Fibroblast of mammary gland (primary cell): ENCODE results near the gene DISP1.

Experiments used
- DNase-seq: peaks from one replicate; pipeline ENCODE4 v3.0.0-alpha.2; 2010; ENCODE audit warnings: low read depth
- H3K4me3 ChIP-seq: 2 replicates; pipeline ENCODE4 v1.5.1; 2011; ENCODE audit warnings: low read depth, mild to moderate bottlenecking, low read length, moderate library complexity; ENCODE audit not compliant: control insufficient read depth
- TF ChIP-seq, protein P1 (sequence below): conservative IDR thresholded peaks from 2 replicates; pipeline ENCODE4 v1.5.1; 2011; ENCODE audit warnings: low read depth, low read length, inconsistent platforms; ENCODE audit not compliant: control insufficient read depth, insufficient read depth

The DISP1 gene

DNA sequence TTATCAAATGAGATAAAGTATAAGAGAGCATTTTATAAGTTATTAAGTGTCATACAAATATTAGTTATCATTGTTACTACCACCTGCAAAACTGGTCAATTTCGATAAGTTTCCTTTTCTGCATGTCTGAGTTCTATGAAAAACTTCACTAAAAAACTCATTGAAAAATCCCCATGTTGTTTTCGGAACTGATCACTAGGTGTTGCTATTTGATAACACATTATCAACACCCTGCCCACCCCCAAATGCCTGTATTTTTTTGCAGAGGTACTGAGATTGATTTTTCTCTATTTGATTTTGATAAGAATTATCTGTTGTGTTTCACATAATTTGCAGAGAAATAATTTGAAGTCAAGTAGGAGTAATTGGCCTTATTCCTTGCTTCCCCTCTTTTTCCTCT is 22.1 kb upstream of the DISP1 start:
- DNase-seq: peak; percentile 42
- TF ChIP-seq, protein P1, sequence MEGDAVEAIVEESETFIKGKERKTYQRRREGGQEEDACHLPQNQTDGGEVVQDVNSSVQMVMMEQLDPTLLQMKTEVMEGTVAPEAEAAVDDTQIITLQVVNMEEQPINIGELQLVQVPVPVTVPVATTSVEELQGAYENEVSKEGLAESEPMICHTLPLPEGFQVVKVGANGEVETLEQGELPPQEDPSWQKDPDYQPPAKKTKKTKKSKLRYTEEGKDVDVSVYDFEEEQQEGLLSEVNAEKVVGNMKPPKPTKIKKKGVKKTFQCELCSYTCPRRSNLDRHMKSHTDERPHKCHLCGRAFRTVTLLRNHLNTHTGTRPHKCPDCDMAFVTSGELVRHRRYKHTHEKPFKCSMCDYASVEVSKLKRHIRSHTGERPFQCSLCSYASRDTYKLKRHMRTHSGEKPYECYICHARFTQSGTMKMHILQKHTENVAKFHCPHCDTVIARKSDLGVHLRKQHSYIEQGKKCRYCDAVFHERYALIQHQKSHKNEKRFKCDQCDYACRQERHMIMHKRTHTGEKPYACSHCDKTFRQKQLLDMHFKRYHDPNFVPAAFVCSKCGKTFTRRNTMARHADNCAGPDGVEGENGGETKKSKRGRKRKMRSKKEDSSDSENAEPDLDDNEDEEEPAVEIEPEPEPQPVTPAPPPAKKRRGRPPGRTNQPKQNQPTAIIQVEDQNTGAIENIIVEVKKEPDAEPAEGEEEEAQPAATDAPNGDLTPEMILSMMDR: peak; percentile 58
- H3K4me3 ChIP-seq: no peak overlapping the region

DNA sequence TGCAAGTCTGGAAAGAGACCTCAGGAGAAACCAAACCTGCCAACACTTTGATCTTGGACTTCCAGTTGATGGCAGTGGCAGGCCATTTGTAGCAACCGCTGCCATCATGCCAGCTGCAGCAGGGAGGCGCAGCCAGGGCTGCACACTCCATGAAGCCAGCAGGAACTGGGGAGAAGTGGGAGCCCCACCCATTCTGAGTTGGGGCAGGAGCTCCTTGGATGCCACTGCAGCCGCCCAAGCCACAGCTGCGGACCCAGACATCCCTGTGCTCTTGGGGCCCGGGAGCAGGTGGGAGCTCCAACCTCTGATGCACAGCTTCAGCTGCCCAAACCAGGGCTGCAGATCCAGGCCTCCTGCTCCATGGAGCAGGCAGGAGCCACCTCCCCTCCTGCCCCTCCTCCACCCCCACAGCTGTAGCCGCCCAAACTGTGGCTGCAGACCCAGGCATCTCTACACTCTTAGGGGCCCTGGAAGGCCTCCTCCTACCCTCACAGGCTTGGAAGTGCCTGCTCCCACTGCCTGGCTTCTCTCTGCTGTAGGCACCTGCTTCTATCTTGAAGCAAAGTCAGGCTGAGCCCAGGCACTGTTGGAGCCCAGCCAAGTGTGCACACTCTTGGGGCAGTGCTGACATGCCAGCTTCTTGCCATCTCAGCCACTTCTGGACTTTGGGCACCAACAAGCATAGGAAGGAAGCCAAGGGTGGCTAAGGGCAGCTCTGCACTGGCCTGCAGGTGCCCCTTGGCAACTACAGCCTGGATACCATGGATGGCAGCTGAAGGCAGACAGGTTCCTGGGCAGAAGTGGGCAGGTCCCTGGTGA is 20.0 kb upstream of the DISP1 start:
- TF ChIP-seq, protein P1: peak; percentile 16
- no peak for DNase-seq
- no peak overlapping the region for H3K4me3 ChIP-seq

DNA sequence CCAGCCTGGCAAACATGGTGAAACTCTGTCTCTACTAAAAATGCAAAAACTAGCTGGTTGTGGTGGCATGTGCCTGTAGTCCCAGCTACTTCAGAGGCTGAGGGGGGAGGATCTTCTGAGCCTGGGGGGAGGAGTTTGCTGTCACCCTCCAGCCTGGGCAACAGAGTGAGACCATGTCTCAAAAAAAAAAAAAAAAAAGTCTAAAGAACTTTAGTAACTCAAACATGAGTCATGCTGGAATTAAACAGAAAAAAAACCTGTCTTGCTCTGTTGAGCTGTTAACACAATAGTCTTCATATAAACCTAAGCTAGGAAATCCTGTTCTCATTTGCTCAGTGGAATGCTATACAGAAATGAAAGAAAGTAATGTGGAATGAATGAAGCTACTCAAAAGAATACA is 16.7 kb upstream of the DISP1 start:
- peak; percentile 60 for DNase-seq
- no peak overlapping the region for H3K4me3 ChIP-seq
- TF ChIP-seq, protein P1: no peak

DNA sequence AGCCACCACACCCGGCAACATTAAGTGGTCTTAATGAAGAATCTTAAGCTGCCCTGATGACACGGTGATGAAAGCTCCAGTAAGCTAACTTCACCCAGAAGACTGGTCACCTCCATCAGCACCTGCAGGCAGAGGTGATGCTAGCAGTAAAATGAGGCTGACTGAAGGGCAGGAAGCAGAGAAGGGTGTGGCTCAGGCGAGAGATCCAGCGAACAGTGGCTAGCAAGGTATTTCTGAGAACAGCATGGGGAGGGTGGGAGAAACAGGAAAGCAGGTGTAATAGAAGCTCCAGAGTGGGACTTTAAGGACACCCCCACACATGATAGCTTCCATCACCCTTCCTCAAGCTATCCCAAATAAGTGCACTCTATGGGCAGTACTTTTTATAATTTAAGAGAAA is 15.9 kb upstream of the DISP1 start:
- TF ChIP-seq, protein P1: no peak
- no peak for DNase-seq
- H3K4me3 ChIP-seq: no peak overlapping the region

DNA sequence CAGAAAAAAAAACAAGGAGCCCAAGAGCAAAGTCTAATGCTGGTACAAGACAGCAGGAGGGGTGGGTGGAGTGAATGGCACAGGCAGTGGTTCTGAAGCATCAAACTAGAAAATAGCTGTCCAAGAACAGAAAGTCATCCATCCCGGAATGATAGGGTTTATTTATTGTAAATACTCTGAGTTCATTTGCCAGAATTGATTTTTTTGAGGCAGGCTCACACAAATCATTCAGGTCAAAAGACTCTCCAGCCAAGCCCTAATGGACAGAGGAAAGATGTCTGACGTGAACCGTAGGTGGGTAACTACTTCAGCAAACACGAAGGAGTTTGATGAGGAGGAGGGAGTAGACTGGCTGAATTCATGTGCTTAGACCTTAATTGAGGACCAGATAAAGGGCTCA is 13.8 kb upstream of the DISP1 start:
- TF ChIP-seq, protein P1: no peak
- no peak for DNase-seq

DNA sequence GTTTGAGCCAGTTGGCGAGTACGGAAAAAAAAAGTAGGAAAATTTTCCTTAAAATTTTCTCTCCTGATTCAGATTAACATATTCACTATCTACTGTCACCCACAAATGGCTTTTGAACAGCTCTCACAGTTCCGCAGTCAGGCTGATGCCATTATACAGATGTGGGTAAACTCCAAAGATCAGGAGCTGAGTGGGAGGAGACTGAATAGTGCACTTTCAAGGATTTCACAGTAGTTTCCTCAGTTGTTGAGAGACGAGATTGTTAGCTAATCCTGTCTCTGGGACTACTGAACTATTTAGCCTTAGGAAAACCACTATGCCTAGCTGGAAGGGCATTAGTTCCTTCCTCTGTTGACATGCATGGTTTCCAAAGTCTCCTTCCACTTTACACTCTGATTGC is 3.2 kb upstream of the DISP1 start:
- no peak for DNase-seq
- no peak overlapping the region for H3K4me3 ChIP-seq

More for the DNA sequence above, 13.8 kb upstream of the DISP1 start:
- H3K4me3 ChIP-seq: no peak overlapping the region

More for the DNA sequence above, 3.2 kb upstream of the DISP1 start:
- TF ChIP-seq, protein P1: no peak
